Right lobe of liver (tissue), 4 donors: ENCODE results near the gene INHBC.

Experiments used
- POLR2A ChIP-seq: fragments of 450-650 bp; IDR thresholded peaks from one replicate; pipeline ENCODE4 v1.6.1; 2017; ENCODE audit warnings: antibody characterized with exemption, mild to moderate bottlenecking
- TF ChIP-seq, protein P1 (sequence below), 4 donors: fragments of 200-600 bp in 3 of 4; fragments of 450-650 bp in 1 of 4; IDR thresholded peaks; one replicate each; pipeline versions ENCODE4 v1.5.1 to v1.8.0; 2016 to 2022; ENCODE audit warnings: antibody characterized with exemption in 4 of 4, mild to moderate bottlenecking in 2 of 4
- donor health status: DM: no; HTN: no; CAD: no.
- donor health status: DM: no; HTN: no; CAD: no.
- donor health status: DM: no; HTN: yes; CAD: no.

DNA sequence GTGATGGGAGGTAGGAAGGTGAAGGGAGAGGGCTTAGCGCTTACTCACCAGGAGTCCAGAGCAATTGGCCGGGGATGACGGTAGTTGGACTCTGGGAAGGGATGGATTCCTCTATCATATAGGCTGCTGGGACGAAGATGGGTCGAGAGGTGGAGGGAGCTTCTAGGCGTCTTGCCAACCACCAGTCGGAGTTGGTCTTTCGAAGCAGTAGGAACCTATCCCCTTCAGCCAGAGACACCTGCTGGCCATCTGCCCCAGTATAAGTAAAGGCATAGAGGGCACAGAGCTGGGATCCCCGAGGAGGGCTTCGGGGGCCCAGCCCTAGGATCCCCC is 44.4 kb downstream of the INHBC start:
- TF ChIP-seq, protein P1, sequence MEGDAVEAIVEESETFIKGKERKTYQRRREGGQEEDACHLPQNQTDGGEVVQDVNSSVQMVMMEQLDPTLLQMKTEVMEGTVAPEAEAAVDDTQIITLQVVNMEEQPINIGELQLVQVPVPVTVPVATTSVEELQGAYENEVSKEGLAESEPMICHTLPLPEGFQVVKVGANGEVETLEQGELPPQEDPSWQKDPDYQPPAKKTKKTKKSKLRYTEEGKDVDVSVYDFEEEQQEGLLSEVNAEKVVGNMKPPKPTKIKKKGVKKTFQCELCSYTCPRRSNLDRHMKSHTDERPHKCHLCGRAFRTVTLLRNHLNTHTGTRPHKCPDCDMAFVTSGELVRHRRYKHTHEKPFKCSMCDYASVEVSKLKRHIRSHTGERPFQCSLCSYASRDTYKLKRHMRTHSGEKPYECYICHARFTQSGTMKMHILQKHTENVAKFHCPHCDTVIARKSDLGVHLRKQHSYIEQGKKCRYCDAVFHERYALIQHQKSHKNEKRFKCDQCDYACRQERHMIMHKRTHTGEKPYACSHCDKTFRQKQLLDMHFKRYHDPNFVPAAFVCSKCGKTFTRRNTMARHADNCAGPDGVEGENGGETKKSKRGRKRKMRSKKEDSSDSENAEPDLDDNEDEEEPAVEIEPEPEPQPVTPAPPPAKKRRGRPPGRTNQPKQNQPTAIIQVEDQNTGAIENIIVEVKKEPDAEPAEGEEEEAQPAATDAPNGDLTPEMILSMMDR (IDR thresholded peaks at IDR 0.05): no peak
- TF ChIP-seq POLR2A: no peak
